HEK293 (cell line): Measurements from ENCODE around the gene ZNF786.
A peak's percentile ranks its signal among the peaks of the same experiment; 100 is the strongest.

Experiments
- CTCF ChIA-PET: fragments of 350-600 bp; formaldehyde crosslinking; extraction: SDS; loops from one replicate; lab custom pipeline; 2021; ENCODE audit warnings: antibody characterized with exemption; lab: Yijun Ruan, JAX
- POLR2A ChIA-PET: fragments of 300-600 bp; formaldehyde crosslinking; extraction: SDS; loops from one replicate; lab custom pipeline; 2020; ENCODE audit warnings: antibody characterized with exemption, inconsistent platforms; lab: Yijun Ruan, JAX
- H3K27ac ChIP-seq: fragments of 200-500 bp; sonication (Bioruptor generic); 2 replicates; pipeline ENCODE4 v1.5.1; 2014; ENCODE audit warnings: low read depth, low read length, control low read depth, inconsistent platforms; ENCODE audit errors: extremely low read depth
- H3K36me3 ChIP-seq, 2 experiments: fragments of 200-500 bp in 1 of 2; sonication (Bioruptor generic) in 1 of 2; 1 replicate in 1 of 2; 2 replicates in 1 of 2; pipeline ENCODE4 v1.5.1; 2014 to 2017; ENCODE audit warnings: inconsistent platforms in 2 of 2, low read length in 2 of 2; ENCODE audit not compliant: control insufficient read depth in 2 of 2, insufficient read depth in 1 of 2
- H3K4me1 ChIP-seq: fragments of 200-500 bp; sonication (Bioruptor generic); 2 replicates; pipeline ENCODE4 v1.5.1; 2014; ENCODE audit warnings: mild to moderate bottlenecking, low read length, inconsistent platforms; ENCODE audit not compliant: control insufficient read depth, insufficient read depth
- H3K4me3 ChIP-seq: 2 replicates; pipeline ENCODE4 v1.5.1; 2011; ENCODE audit warnings: low read depth, mild to moderate bottlenecking, control low read depth, low read length, moderate library complexity
- H3K9me3 ChIP-seq: fragments of 200-500 bp; sonication (Bioruptor generic); 2 replicates; pipeline ENCODE4 v1.5.1; 2014; ENCODE audit warnings: low read depth, low read length, inconsistent platforms; ENCODE audit not compliant: control insufficient read depth, insufficient read depth
- GLI2 ChIP-seq: fragments of 450-650 bp; formaldehyde crosslinking; IDR thresholded peaks from 2 replicates; pipeline ENCODE4; 2017; ENCODE audit warnings: missing biosample characterization, missing genetic modification characterization, low read depth, borderline replicate concordance
- MZF1 ChIP-seq: fragments of 450-650 bp; formaldehyde crosslinking; IDR thresholded peaks from 2 replicates; pipeline ENCODE4 v1.5.1; 2017; ENCODE audit warnings: missing biosample characterization, missing genetic modification characterization, borderline replicate concordance
- ZBTB17 ChIP-seq: fragments of 450-650 bp; formaldehyde crosslinking; IDR thresholded peaks from 2 replicates; pipeline ENCODE4 v1.5.1; 2016; ENCODE audit warnings: missing biosample characterization, missing genetic modification characterization
- ZBTB6 ChIP-seq: fragments of 450-650 bp; formaldehyde crosslinking; IDR thresholded peaks from 2 replicates; pipeline ENCODE4 v1.5.1; 2017; ENCODE audit warnings: missing biosample characterization, missing genetic modification characterization
- ZFP69B ChIP-seq: fragments of 450-650 bp; formaldehyde crosslinking; IDR thresholded peaks from 2 replicates; pipeline ENCODE4 v1.5.1; 2016; ENCODE audit warnings: missing biosample characterization, missing genetic modification characterization
- ZNF16 ChIP-seq: fragments of 450-650 bp; formaldehyde crosslinking; IDR thresholded peaks from 2 replicates; pipeline ENCODE4 v1.5.1; 2016; ENCODE audit warnings: low read depth, missing biosample characterization, missing genetic modification characterization
- ZNF169 ChIP-seq: fragments of 450-650 bp; formaldehyde crosslinking; IDR thresholded peaks from 2 replicates; pipeline ENCODE4 v1.5.1; 2016; ENCODE audit warnings: missing biosample characterization, missing genetic modification characterization
- ZNF211 ChIP-seq: fragments of 450-650 bp; formaldehyde crosslinking; IDR thresholded peaks from 2 replicates; pipeline ENCODE4 v1.5.1; 2016; ENCODE audit warnings: low read depth, missing biosample characterization, missing genetic modification characterization
- ZNF248 ChIP-seq: fragments of 450-650 bp; formaldehyde crosslinking; IDR thresholded peaks from 2 replicates; pipeline ENCODE4 v1.5.1; 2017; ENCODE audit warnings: missing biosample characterization, missing genetic modification characterization
- ZNF274 ChIP-seq, 2 experiments: fragments of 200-500 bp in 1 of 2; fragments of 450-650 bp in 1 of 2; sonication (Bioruptor generic) in 1 of 2; formaldehyde crosslinking in 1 of 2; IDR thresholded peaks; 2 replicates each; pipeline versions ENCODE4 v1.5.1 to v1.6.1; 2014 to 2016; ENCODE audit warnings: borderline replicate concordance in 1 of 2, inconsistent platforms in 1 of 2, low read length in 1 of 2, missing biosample characterization in 1 of 2, missing genetic modification characterization in 1 of 2
- ZNF510 ChIP-seq: fragments of 450-650 bp; formaldehyde crosslinking; IDR thresholded peaks from 2 replicates; pipeline ENCODE4 v1.5.1; 2018; ENCODE audit warnings: mild to moderate bottlenecking, missing genetic modification characterization, missing biosample characterization; ENCODE audit not compliant: insufficient replicate concordance
- ZNF561 ChIP-seq: fragments of 450-650 bp; IDR thresholded peaks from 2 replicates; pipeline ENCODE4 v1.5.1; 2018; ENCODE audit warnings: missing biosample characterization, missing genetic modification characterization, borderline replicate concordance
- ZNF610 ChIP-seq: fragments of 450-650 bp; formaldehyde crosslinking; IDR thresholded peaks from 2 replicates; pipeline ENCODE4 v1.5.1; 2016; ENCODE audit warnings: missing biosample characterization, missing genetic modification characterization, borderline replicate concordance
- ZNF692 ChIP-seq: fragments of 450-650 bp; formaldehyde crosslinking; IDR thresholded peaks from 2 replicates; pipeline ENCODE4 v1.5.1; 2016; ENCODE audit warnings: missing biosample characterization, missing genetic modification characterization
- ZNF785 ChIP-seq: fragments of 450-650 bp; formaldehyde crosslinking; IDR thresholded peaks from 2 replicates; pipeline ENCODE4 v1.5.1; 2016; ENCODE audit warnings: missing biosample characterization, missing genetic modification characterization
- ZSCAN16 ChIP-seq: fragments of 450-650 bp; formaldehyde crosslinking; IDR thresholded peaks from 2 replicates; pipeline ENCODE4 v1.5.1; 2016; ENCODE audit warnings: missing biosample characterization, missing genetic modification characterization
- TF ChIP-seq, protein P1 (sequence below): fragments of 450-650 bp; formaldehyde crosslinking; IDR thresholded peaks from 2 replicates; pipeline ENCODE4 v1.5.1; 2016; ENCODE audit warnings: missing biosample characterization, missing genetic modification characterization, borderline replicate concordance
- TF ChIP-seq, protein P2 (sequence below): fragments of 450-650 bp; formaldehyde crosslinking; IDR thresholded peaks from 2 replicates; pipeline ENCODE4 v1.5.1; 2016; ENCODE audit warnings: missing biosample characterization, missing genetic modification characterization
- TF ChIP-seq, protein P3 (sequence below): fragments of 450-650 bp; formaldehyde crosslinking; conservative IDR thresholded peaks from 2 replicates; pipeline ENCODE4 v1.5.1; 2016; ENCODE audit warnings: low read depth, missing biosample characterization, missing genetic modification characterization

Gene ZNF786

GRCh38 chr7:149125189-149125862 lies 34.8 kb upstream of the ZNF786 start:
- Histone ChIP-seq H3K9me3 (no peaks in the 10 kb centered on the region), H3K27ac (peak overlapping the region; percentile 68), H3K4me1 (no peaks in the 10 kb centered on the region), H3K4me3 (peak overlapping the region; percentile 73), H3K36me3 (peaks cover 0 to 10% of the 10 kb centered on the region in 2 experiments; a peak in 2 of 3 replicates)
- TF ChIP-seq ZFP69B (tag by site-specific recombination): no peak
- no peak for TF ChIP-seq ZNF16 (tag by site-specific recombination)
- TF ChIP-seq ZBTB6 (tag by site-specific recombination): no peak
- no peak for TF ChIP-seq ZSCAN16 (tag by site-specific recombination)
- no peak for TF ChIP-seq ZNF785 (tag by site-specific recombination)
- no peak for TF ChIP-seq ZBTB17
- TF ChIP-seq MZF1: no peak
- no peak for TF ChIP-seq ZNF692 (tag by site-specific recombination)
- TF ChIP-seq, protein P1, sequence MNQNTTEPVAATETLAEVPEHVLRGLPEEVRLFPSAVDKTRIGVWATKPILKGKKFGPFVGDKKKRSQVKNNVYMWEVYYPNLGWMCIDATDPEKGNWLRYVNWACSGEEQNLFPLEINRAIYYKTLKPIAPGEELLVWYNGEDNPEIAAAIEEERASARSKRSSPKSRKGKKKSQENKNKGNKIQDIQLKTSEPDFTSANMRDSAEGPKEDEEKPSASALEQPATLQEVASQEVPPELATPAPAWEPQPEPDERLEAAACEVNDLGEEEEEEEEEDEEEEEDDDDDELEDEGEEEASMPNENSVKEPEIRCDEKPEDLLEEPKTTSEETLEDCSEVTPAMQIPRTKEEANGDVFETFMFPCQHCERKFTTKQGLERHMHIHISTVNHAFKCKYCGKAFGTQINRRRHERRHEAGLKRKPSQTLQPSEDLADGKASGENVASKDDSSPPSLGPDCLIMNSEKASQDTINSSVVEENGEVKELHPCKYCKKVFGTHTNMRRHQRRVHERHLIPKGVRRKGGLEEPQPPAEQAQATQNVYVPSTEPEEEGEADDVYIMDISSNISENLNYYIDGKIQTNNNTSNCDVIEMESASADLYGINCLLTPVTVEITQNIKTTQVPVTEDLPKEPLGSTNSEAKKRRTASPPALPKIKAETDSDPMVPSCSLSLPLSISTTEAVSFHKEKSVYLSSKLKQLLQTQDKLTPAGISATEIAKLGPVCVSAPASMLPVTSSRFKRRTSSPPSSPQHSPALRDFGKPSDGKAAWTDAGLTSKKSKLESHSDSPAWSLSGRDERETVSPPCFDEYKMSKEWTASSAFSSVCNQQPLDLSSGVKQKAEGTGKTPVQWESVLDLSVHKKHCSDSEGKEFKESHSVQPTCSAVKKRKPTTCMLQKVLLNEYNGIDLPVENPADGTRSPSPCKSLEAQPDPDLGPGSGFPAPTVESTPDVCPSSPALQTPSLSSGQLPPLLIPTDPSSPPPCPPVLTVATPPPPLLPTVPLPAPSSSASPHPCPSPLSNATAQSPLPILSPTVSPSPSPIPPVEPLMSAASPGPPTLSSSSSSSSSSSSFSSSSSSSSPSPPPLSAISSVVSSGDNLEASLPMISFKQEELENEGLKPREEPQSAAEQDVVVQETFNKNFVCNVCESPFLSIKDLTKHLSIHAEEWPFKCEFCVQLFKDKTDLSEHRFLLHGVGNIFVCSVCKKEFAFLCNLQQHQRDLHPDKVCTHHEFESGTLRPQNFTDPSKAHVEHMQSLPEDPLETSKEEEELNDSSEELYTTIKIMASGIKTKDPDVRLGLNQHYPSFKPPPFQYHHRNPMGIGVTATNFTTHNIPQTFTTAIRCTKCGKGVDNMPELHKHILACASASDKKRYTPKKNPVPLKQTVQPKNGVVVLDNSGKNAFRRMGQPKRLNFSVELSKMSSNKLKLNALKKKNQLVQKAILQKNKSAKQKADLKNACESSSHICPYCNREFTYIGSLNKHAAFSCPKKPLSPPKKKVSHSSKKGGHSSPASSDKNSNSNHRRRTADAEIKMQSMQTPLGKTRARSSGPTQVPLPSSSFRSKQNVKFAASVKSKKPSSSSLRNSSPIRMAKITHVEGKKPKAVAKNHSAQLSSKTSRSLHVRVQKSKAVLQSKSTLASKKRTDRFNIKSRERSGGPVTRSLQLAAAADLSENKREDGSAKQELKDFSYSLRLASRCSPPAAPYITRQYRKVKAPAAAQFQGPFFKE (tag by site-specific recombination): no peak
- no peak for TF ChIP-seq ZNF248 (tag by site-specific recombination)
- TF ChIP-seq ZNF274 (IDR thresholded peaks at IDR 0.05; ENCODE audit: low read length): no peak
- TF ChIP-seq ZNF274 (tag by site-specific recombination; IDR thresholded peaks at IDR 0.05; ENCODE audit: borderline replicate concordance): no peak
- no peak for TF ChIP-seq GLI2 (tag by site-specific recombination)
- no peak for TF ChIP-seq ZNF169 (tag by site-specific recombination)
- no peak for TF ChIP-seq ZNF561 (tag by site-specific recombination)
- no peak for TF ChIP-seq ZNF211
- TF ChIP-seq, protein P2, sequence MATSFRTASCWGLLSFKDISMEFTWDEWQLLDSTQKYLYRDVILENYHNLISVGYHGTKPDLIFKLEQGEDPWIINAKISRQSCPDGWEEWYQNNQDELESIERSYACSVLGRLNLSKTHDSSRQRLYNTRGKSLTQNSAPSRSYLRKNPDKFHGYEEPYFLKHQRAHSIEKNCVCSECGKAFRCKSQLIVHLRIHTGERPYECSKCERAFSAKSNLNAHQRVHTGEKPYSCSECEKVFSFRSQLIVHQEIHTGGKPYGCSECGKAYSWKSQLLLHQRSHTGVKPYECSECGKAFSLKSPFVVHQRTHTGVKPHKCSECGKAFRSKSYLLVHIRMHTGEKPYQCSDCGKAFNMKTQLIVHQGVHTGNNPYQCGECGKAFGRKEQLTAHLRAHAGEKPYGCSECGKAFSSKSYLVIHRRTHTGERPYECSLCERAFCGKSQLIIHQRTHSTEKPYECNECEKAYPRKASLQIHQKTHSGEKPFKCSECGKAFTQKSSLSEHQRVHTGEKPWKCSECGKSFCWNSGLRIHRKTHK (tag by site-specific recombination): no peak
- TF ChIP-seq ZNF510 (tag by site-specific recombination): no peak
- TF ChIP-seq, protein P3, sequence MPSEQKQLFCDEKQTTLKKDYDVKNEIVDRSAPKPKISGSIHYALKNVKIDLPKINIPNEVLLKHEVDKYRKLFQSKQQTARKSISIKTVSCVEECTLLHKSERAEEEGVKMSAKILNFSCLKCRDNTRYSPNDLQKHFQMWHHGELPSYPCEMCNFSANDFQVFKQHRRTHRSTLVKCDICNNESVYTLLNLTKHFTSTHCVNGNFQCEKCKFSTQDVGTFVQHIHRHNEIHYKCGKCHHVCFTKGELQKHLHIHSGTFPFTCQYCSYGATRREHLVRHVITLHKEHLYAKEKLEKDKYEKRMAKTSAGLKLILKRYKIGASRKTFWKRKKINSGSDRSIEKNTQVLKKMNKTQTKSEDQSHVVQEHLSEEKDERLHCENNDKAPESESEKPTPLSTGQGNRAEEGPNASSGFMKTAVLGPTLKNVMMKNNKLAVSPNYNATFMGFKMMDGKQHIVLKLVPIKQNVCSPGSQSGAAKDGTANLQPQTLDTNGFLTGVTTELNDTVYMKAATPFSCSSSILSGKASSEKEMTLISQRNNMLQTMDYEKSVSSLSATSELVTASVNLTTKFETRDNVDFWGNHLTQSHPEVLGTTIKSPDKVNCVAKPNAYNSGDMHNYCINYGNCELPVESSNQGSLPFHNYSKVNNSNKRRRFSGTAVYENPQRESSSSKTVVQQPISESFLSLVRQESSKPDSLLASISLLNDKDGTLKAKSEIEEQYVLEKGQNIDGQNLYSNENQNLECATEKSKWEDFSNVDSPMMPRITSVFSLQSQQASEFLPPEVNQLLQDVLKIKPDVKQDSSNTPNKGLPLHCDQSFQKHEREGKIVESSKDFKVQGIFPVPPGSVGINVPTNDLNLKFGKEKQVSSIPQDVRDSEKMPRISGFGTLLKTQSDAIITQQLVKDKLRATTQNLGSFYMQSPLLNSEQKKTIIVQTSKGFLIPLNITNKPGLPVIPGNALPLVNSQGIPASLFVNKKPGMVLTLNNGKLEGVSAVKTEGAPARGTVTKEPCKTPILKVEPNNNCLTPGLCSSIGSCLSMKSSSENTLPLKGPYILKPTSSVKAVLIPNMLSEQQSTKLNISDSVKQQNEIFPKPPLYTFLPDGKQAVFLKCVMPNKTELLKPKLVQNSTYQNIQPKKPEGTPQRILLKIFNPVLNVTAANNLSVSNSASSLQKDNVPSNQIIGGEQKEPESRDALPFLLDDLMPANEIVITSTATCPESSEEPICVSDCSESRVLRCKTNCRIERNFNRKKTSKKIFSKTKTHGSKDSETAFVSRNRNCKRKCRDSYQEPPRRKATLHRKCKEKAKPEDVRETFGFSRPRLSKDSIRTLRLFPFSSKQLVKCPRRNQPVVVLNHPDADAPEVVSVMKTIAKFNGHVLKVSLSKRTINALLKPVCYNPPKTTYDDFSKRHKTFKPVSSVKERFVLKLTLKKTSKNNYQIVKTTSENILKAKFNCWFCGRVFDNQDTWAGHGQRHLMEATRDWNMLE: no peak
- no peak for TF ChIP-seq ZNF610 (tag by site-specific recombination)
- ChIA-PET CTCF (interaction anchor here (0.6 to 1.8 kb wide), 11 partner anchors 7 to 218 kb away, joined by 3 to 12 read pairs (median 4); partner anchors contain the start of genes ZNF282, ZNF398 and ZNF786), POLR2A (interaction anchor here (0.7 to 3.4 kb wide), 8 partner anchors 19 to 70 kb away, joined by 3 to 39 read pairs (median 4); partner anchors contain the start of genes ZNF282 and ZNF398)
